Esophagus muscularis mucosa (tissue), 4 donors: ENCODE data around the gene DTNBP1. TPM values are rescaled to one million over a fixed set of nuclear protein-coding genes. Genes with fewer than 3 reads are reported as not detected.
"Not testable (repeated sequence)": the region's sequence is repeated elsewhere in the genome, so short reads cannot be mapped to it uniquely, and the experiment has no call there.

Experiments used
- DNase-seq: peaks from one replicate; pipeline ENCODE4 v3.0.0-alpha.2; 2017; ENCODE audit errors: extremely low spot score
- H3K27ac ChIP-seq, 4 donors: fragments of 200-600 bp; sonication (generic); replicated peaks in 1 of 4; 1 replicate in 3 of 4; 2 replicates in 1 of 4; pipeline ENCODE4 v1.5.1; 2016 to 2019; ENCODE audit warnings: mild to moderate bottlenecking in 1 of 4
- H3K27me3 ChIP-seq, 4 donors: fragments of 200-600 bp; sonication (generic); one replicate each; pipeline versions ENCODE4 v1.5.1 to v1.6.0; 2016 to 2019
- H3K36me3 ChIP-seq, 4 donors: fragments of 200-600 bp; sonication (generic); one replicate each; pipeline ENCODE4 v1.5.1; 2016 to 2019
- H3K4me1 ChIP-seq, 4 donors: fragments of 200-600 bp; sonication (generic); one replicate each; pipeline ENCODE4 v1.5.1; 2016 to 2019
- H3K4me3 ChIP-seq, 4 donors: fragments of 200-600 bp; sonication (generic); 1 replicate in 2 of 4; 2 replicates in 2 of 4; pipeline ENCODE4 v1.5.1; 2016 to 2019; ENCODE audit warnings: mild to moderate bottlenecking in 4 of 4, moderate library complexity in 1 of 4
- H3K9me3 ChIP-seq, 4 donors: fragments of 200-600 bp; sonication (generic); 1 replicate in 3 of 4; 2 replicates in 1 of 4; pipeline ENCODE4 v1.5.1; 2016 to 2019
- EP300 ChIP-seq: sonication (generic); formaldehyde crosslinking; IDR thresholded peaks from one replicate; pipeline ENCODE4 v1.6.1; 2017; ENCODE audit warnings: antibody characterized with exemption
- POLR2A ChIP-seq: fragments of 450-650 bp; IDR thresholded peaks from one replicate; pipeline ENCODE4 v1.6.1; 2017; ENCODE audit warnings: antibody characterized with exemption, moderate library complexity, mild to moderate bottlenecking, low read depth
- POLR2AphosphoS5 ChIP-seq, 2 donors: sonication (generic); formaldehyde crosslinking; IDR thresholded peaks; one replicate each; pipeline ENCODE4 v1.6.1; 2017; ENCODE audit warnings: antibody characterized with exemption in 2 of 2
- WGBS: methylation state at CpG from one replicate; pipeline ENCODE4 v1.1.5; 2018; 5-methylcytosine and 5-hydroxymethylcytosine counted together
- intact Hi-C: fragments of 100-400 bp; cut with DNase I; formaldehyde crosslinking; loops from one replicate; pipeline ENCODE4 v1.15.1; 2023
- total RNA-seq, 4 donors: library from RNA; depleted of rRNA; stranded (reverse); fragments of >200 nt; gene quantifications; one replicate each; pipeline versions ENCODE4 v1.1.0 to v1.2.1, GENCODE V29; 2016
- TF ChIP-seq, protein P1 (sequence below), 3 experiments: fragments of 200-600 bp in 2 of 3; fragments of 450-650 bp in 1 of 3; sonication (generic) in 2 of 3; IDR thresholded peaks; one replicate each; pipeline ENCODE4 v1.5.1; 2017 to 2019; ENCODE audit warnings: antibody characterized with exemption in 3 of 3, mild to moderate bottlenecking in 2 of 3, moderate library complexity in 1 of 3

DTNBP1 gene
- total RNA-seq, 4 donors from 2014 or later: 18.3 to 26.8 (median 25.4) TPM

GRCh38 chr6:15672818-15673217 is 10.0 kb upstream of the DTNBP1 start:
- TF ChIP-seq POLR2AphosphoS5 (IDR thresholded peaks at IDR 0.05): no peak
- no peak for TF ChIP-seq POLR2A
- TF ChIP-seq, protein P1, sequence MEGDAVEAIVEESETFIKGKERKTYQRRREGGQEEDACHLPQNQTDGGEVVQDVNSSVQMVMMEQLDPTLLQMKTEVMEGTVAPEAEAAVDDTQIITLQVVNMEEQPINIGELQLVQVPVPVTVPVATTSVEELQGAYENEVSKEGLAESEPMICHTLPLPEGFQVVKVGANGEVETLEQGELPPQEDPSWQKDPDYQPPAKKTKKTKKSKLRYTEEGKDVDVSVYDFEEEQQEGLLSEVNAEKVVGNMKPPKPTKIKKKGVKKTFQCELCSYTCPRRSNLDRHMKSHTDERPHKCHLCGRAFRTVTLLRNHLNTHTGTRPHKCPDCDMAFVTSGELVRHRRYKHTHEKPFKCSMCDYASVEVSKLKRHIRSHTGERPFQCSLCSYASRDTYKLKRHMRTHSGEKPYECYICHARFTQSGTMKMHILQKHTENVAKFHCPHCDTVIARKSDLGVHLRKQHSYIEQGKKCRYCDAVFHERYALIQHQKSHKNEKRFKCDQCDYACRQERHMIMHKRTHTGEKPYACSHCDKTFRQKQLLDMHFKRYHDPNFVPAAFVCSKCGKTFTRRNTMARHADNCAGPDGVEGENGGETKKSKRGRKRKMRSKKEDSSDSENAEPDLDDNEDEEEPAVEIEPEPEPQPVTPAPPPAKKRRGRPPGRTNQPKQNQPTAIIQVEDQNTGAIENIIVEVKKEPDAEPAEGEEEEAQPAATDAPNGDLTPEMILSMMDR (IDR thresholded peaks at IDR 0.05): no peak
- TF ChIP-seq EP300: no peak

GRCh38 chr6:15672291-15672690 is 9.5 kb upstream of the DTNBP1 start:
- peaks cover 0 to 12% (median 0%) of the 10 kb centered on the region in 4 donors for H3K27me3 ChIP-seq
- TF ChIP-seq POLR2A (no peak), POLR2AphosphoS5 (IDR thresholded peaks at IDR 0.05) (no peak), EP300 (no peak)
- TF ChIP-seq, protein P1 (IDR thresholded peaks at IDR 0.05): no peak
- H3K4me1 ChIP-seq: no peaks in the 10 kb centered on the region
- no peaks in the 10 kb centered on the region for H3K36me3 ChIP-seq
- no peaks in the 10 kb centered on the region for H3K9me3 ChIP-seq
- H3K4me3 ChIP-seq: no peak overlapping the region
- intact Hi-C loops: no loop called here
- WGBS: 100% methylated on average over 1 of the region's 1 CpG
- no peak for DNase-seq
- no peak overlapping the region for H3K27ac ChIP-seq

More at GRCh38 chr6:15672818-15673217, 10.0 kb upstream of the DTNBP1 start:
- Histone ChIP-seq H3K27ac (no peak overlapping the region), H3K4me3 (no peak overlapping the region), H3K27me3 (peaks cover 0 to 12% (median 0%) of the 10 kb centered on the region in 4 donors), H3K9me3 (no peaks in the 10 kb centered on the region), H3K4me1 (no peaks in the 10 kb centered on the region), H3K36me3 (no peaks in the 10 kb centered on the region)
- intact Hi-C loops: no loop called here
- 72% methylated on average over 3 of the region's 3 CpGs for WGBS
- no peak for DNase-seq

DNA sequence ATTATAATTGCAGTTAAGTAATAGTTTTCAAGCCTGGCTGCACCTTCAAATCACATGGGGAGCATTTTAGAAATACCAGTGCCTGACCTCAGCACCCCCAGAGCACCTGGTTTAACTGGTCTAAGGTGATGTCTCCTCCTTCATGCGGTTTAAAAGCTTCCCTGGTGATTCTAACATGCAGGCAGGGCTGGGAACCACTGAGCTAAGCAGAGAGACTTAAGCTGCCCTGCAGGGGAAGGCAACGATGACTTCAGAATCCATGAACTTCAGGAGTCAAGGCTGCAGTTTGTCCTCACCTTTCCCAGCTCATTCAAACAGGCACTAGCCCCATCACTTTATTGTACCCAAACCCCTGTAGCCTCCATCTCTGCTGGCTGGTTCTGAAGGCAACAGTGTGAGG is 6.1 kb upstream of the DTNBP1 start:
- TF ChIP-seq POLR2AphosphoS5 (IDR thresholded peaks at IDR 0.05): no peak
- no peak for TF ChIP-seq POLR2A
- TF ChIP-seq, protein P1 (IDR thresholded peaks at IDR 0.05): no peak
- no peak for TF ChIP-seq EP300
- no peaks in the 10 kb centered on the region for H3K36me3 ChIP-seq
- intact Hi-C loops: no loop called here
- no peak for DNase-seq
- H3K4me3 ChIP-seq: no peak overlapping the region
- H3K9me3 ChIP-seq: no peaks in the 10 kb centered on the region
- H3K27ac ChIP-seq: no peak overlapping the region
- H3K27me3 ChIP-seq: peaks cover 0 to 12% (median 0%) of the 10 kb centered on the region in 4 donors
- 85% methylated on average over 2 of the region's 2 CpGs for WGBS
- H3K4me1 ChIP-seq: no peaks in the 10 kb centered on the region

DNA sequence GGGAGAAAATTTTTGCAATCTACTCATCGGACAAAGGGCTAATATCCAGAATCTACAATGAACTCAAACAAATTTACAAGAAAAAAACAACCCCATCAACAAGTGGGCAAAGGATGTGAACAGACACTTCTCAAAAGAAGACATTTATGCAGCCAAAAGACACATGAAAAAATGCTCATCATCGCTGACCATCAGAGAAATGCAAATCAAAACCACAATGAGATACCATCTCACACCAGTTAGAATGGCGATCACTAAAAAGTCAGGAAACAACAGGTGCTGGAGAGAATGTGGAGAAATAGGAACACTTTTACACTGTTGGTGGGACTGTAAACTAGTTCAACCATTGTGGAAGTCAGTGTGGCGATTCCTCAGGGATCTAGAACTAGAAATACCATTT is 4.1 kb upstream of the DTNBP1 start:
- H3K27ac ChIP-seq, intact Hi-C loops, H3K36me3 ChIP-seq, H3K4me3 ChIP-seq, H3K4me1 ChIP-seq, DNase-seq, H3K9me3 ChIP-seq: not testable (repeated sequence)
- peaks cover 0 to 11% (median 0%) of the 10 kb centered on the region in 4 donors for H3K27me3 ChIP-seq
- WGBS: 94% methylated on average over 3 of the region's 4 CpGs

- H3K4me3 ChIP-seq: no peak overlapping the region
- H3K9me3 ChIP-seq: no peaks in the 10 kb centered on the region
- intact Hi-C loops: no loop called here
- DNase-seq: no peak
- no peaks in the 10 kb centered on the region for H3K36me3 ChIP-seq
- H3K27ac ChIP-seq: no peak overlapping the region
- TF ChIP-seq, protein P1 (IDR thresholded peaks at IDR 0.05): no peak
- no peak for TF ChIP-seq POLR2AphosphoS5 (IDR thresholded peaks at IDR 0.05)
- no peak for TF ChIP-seq EP300
- TF ChIP-seq POLR2A: no peak
- peaks cover 6 to 18% (median 18%) of the 10 kb centered on the region in 4 donors for H3K4me1 ChIP-seq
- peaks cover 0 to 2% (median 0%) of the 10 kb centered on the region in 4 donors for H3K27me3 ChIP-seq
Measured at GRCh38 chr6:15665237-15665636, 2.4 kb upstream of the DTNBP1 start.
